Ishikawa (cell line): ENCODE data around the gene ZNF701.

Experiments used
- CEBPB ChIP-seq: IDR thresholded peaks from 2 replicates; pipeline ENCODE4 v1.6.1; 2012
- CREB1 ChIP-seq: IDR thresholded peaks from 2 replicates; pipeline ENCODE4 v1.6.1; 2012; ENCODE audit warnings: low read depth
- EGR1 ChIP-seq: IDR thresholded peaks from 2 replicates; pipeline ENCODE4 v1.6.1; 2012
- EP300 ChIP-seq: IDR thresholded peaks from 2 replicates; pipeline ENCODE4 v1.6.1; 2012; ENCODE audit warnings: borderline replicate concordance
- FOXM1 ChIP-seq: IDR thresholded peaks from 2 replicates; pipeline ENCODE4 v1.6.1; 2012; ENCODE audit warnings: low read depth, borderline replicate concordance
- NFIC ChIP-seq: IDR thresholded peaks from 2 replicates; pipeline ENCODE4 v1.6.1; 2012
- RAD21 ChIP-seq: IDR thresholded peaks from 2 replicates; pipeline ENCODE4 v1.6.1; 2012; ENCODE audit warnings: low read depth
- TAF1 ChIP-seq: IDR thresholded peaks from 2 replicates; pipeline ENCODE4 v1.6.1; 2012; ENCODE audit warnings: low read depth, mild to moderate bottlenecking
- TCF12 ChIP-seq: IDR thresholded peaks from 2 replicates; pipeline ENCODE4 v1.6.1; 2012; ENCODE audit warnings: low read depth
- TEAD4 ChIP-seq: IDR thresholded peaks from 2 replicates; pipeline ENCODE4 v1.6.1; 2012
- YY1 ChIP-seq: IDR thresholded peaks from 2 replicates; pipeline ENCODE4 v1.6.1; 2012; ENCODE audit warnings: low read depth
- ZBTB7A ChIP-seq: IDR thresholded peaks from 2 replicates; pipeline ENCODE4 v1.6.1; 2012; ENCODE audit warnings: low read depth
- TF ChIP-seq, protein P1 (sequence below): IDR thresholded peaks from 2 replicates; pipeline ENCODE4 v1.6.1; 2012
- TF ChIP-seq, protein P2 (sequence below): IDR thresholded peaks from 2 replicates; pipeline ENCODE4 v1.6.1; 2012
- TF ChIP-seq, protein P3 (sequence below): IDR thresholded peaks from 2 replicates; pipeline ENCODE4 v1.6.1; 2012; ENCODE audit warnings: low read depth, mild to moderate bottlenecking

Gene ZNF701

DNA sequence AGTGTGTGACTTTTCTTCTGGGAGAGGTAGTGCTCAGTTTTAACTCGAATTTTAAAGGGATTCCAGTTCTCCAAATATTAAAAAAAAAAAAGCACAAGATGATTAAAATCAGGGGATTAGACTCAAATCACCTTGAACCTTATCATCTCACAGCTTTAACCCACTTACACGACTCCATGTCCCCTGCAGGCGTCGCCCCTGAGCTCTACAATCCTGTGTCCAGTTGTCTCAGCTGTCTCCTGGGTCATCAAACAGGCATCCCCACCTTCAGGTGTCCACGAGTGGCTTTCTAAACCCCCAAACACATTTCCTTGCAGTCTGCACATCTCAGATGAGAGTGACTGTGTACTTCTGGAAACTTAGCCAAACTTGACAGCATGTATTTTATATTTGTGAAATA lies 28.5 kb upstream of the ZNF701 start:
- TF ChIP-seq RAD21 (no peak), EGR1 (no peak), TCF12 (no peak), EP300 (no peak), NFIC (no peak), TEAD4 (no peak), TAF1 (no peak), FOXM1 (no peak), CREB1 (no peak), YY1 (no peak)
- TF ChIP-seq, protein P1, sequence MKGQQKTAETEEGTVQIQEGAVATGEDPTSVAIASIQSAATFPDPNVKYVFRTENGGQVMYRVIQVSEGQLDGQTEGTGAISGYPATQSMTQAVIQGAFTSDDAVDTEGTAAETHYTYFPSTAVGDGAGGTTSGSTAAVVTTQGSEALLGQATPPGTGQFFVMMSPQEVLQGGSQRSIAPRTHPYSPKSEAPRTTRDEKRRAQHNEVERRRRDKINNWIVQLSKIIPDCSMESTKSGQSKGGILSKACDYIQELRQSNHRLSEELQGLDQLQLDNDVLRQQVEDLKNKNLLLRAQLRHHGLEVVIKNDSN: no peak
- TF ChIP-seq, protein P2, sequence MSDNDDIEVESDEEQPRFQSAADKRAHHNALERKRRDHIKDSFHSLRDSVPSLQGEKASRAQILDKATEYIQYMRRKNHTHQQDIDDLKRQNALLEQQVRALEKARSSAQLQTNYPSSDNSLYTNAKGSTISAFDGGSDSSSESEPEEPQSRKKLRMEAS: no peak

DNA sequence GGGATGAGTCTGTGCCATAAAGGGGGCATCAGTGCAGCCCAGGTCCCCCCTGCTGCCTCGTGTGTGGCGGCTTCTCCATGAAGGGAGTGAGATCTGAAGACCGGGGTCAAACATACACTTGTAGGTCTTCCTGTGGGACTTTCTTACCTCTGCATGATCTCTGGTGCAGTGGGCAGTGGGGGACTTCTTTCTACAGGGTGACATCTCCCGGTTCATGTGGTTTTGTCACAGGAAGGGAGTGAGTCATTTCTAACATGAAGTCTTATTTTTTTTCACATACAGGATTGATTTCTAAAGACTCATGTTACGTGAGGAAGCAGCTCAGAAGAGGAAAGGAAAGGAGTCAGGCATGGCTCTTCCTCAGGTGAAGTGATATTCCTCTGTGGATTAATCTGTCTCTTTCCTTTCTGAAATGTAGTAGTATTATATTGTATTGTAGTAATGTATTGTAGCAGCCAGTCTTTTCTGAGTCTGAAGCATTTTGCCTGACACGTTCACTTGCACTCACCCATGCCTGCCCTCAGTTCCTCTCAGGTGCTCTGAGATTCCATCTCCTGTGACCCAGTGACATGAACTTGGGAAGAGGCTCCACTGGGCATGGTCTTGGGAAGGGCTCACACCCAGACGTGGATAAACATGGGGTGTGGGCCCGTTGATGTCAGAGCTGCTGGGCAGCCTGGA lies 27.0 kb upstream of the ZNF701 start:
- TF ChIP-seq TCF12 (no peak), CEBPB (no peak), YY1 (no peak), TEAD4 (no peak), TAF1 (no peak), EP300 (no peak), NFIC (no peak)
- TF ChIP-seq, protein P1: no peak

DNA sequence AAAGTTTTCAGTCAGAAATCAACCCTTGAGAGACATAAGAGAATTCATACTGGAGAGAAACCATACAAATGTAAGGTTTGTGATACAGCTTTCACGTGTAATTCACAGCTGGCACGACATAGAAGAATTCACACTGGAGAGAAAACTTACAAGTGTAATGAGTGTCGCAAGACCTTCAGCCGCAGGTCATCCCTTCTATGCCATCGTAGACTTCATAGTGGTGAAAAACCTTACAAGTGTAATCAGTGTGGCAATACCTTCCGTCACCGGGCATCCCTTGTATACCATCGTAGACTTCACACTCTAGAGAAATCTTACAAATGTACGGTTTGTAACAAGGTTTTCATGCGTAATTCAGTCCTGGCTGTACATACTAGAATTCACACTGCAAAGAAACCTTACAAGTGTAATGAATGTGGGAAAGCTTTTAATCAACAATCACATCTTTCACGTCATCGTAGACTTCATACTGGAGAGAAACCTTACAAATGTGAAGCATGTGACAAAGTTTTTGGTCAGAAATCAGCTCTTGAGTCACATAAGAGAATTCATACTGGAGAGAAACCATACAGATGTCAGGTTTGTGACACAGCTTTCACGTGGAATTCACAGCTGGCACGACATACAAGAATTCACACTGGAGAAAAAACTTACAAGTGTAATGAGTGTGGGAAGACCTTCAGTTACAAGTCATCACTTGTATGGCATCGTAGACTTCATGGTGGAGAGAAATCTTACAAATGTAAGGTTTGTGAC lies 15.7 kb upstream of the ZNF701 start:
- TF ChIP-seq TCF12: no peak
- no peak for TF ChIP-seq ZBTB7A
- TF ChIP-seq TAF1: no peak
- no peak for TF ChIP-seq EGR1
- TF ChIP-seq TEAD4: no peak
- TF ChIP-seq EP300: no peak
- TF ChIP-seq, protein P2: no peak
- TF ChIP-seq, protein P1: no peak

DNA sequence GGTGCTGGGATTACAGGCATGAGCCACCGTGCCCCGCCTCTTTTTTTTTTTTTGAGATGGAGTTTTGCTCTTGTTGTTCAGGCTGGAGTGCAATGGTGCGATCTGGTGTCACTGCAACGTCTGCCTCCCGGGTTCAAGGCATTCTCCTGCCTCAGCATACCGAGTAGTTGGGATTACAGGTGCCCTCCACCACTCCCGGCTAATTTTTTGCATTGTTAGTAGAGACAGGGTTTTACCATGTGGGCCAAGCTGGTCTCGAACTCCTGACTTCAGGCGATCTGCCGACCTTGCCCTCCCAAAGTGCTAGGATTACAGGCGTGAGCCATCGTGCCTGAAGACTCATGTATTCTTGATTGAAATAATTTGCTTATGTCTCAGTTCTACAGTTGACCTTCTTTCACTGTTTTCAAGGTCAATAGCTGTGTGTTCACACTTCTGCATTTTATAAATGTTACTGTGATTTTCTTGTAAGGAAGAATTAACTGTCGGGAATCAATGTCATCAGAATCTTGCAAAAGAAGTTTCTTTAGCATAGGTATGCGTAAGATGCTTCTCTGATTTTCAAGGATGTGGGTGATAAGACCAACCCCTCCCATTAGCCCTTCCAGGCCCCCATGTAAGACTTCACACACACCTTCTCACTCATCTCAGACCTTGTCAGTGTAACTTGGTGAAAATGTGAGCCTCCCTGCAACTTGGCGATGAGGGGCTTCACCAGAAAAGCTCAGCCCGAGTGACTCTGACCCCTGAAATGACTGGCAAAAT lies 12.7 kb upstream of the ZNF701 start:
- TF ChIP-seq, protein P3, sequence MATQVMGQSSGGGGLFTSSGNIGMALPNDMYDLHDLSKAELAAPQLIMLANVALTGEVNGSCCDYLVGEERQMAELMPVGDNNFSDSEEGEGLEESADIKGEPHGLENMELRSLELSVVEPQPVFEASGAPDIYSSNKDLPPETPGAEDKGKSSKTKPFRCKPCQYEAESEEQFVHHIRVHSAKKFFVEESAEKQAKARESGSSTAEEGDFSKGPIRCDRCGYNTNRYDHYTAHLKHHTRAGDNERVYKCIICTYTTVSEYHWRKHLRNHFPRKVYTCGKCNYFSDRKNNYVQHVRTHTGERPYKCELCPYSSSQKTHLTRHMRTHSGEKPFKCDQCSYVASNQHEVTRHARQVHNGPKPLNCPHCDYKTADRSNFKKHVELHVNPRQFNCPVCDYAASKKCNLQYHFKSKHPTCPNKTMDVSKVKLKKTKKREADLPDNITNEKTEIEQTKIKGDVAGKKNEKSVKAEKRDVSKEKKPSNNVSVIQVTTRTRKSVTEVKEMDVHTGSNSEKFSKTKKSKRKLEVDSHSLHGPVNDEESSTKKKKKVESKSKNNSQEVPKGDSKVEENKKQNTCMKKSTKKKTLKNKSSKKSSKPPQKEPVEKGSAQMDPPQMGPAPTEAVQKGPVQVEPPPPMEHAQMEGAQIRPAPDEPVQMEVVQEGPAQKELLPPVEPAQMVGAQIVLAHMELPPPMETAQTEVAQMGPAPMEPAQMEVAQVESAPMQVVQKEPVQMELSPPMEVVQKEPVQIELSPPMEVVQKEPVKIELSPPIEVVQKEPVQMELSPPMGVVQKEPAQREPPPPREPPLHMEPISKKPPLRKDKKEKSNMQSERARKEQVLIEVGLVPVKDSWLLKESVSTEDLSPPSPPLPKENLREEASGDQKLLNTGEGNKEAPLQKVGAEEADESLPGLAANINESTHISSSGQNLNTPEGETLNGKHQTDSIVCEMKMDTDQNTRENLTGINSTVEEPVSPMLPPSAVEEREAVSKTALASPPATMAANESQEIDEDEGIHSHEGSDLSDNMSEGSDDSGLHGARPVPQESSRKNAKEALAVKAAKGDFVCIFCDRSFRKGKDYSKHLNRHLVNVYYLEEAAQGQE: no peak
- TF ChIP-seq EGR1 (no peak), FOXM1 (no peak), NFIC (no peak), TEAD4 (no peak), CEBPB (no peak), YY1 (no peak), EP300 (no peak), ZBTB7A (no peak), TCF12 (no peak), TAF1 (no peak), CREB1 (no peak), RAD21 (no peak)
- TF ChIP-seq, protein P2: no peak
- TF ChIP-seq, protein P1: no peak

DNA sequence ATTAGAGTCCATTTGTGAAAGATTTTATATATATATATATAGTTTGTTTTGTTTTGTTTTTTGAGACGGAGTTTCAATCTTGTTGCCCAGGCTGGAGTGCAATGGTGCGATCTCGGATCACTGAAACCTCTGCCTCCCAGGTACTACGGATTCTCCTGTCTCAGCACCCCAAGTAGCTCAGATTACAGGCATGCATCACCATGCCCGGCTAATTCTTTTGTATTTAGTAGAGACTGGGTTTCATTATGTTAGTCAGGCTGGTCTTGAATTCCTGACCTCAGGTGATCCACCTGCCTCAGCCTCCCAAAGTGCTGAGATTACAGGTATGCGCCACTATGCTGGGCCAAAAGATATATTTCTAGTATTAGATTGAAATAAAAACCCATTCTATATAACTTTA lies 4.0 kb upstream of the ZNF701 start:
- TF ChIP-seq EGR1 (no peak), EP300 (no peak), FOXM1 (no peak), CREB1 (no peak), ZBTB7A (no peak), RAD21 (no peak), NFIC (no peak), YY1 (no peak), CEBPB (no peak), TCF12 (no peak)
- TF ChIP-seq, protein P3: no peak
- TF ChIP-seq, protein P2: no peak
- TF ChIP-seq, protein P1: no peak
